ENCODE measurements around the gene BCAS3. TPM values are rescaled to one million over a fixed set of nuclear protein-coding genes. Genes with fewer than 3 reads are reported as not detected.

The BCAS3 gene
- total and polyA plus RNA-seq, 4 donors: 5.8 to 24.6 (median 10.1) TPM

DNA sequence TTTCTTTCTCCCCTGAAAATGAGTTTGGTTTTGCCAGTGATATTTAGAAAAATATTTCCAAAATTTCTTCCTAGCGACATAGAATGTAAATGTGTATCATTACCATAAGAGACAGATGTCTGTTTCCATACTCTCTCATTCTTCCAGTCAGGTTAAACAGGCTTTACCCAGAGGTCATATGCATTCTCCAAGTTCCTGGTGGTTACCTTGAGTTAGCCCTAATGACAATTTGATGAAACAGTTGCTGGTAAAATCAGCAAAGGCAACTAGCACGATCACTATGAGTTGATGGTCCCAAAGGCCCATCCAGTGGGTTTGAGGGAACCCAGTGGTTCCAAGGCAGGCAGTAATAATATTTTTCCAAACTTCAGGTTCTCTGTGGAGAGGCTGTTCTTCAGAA, 618.4 kb downstream of the BCAS3 start:
- 96% methylated on average over 2 of the region's 2 CpGs for WGBS
- DNase-seq (ENCODE audit: low spot score): no peak
- Histone ChIP-seq H3K27me3 (ENCODE audit: control insufficient read depth in 4 of 4, insufficient read depth in 4 of 4, low read length in 3 of 4) (no peaks in the 10 kb centered on the region), H3K9ac (ENCODE audit: low read depth in 1 of 2, low read length in 2 of 2) (no peak overlapping the region), H3K27ac (ENCODE audit: low read depth in 1 of 2, low read length in 2 of 2) (no peak overlapping the region), H3K4me1 (ENCODE audit: control insufficient read depth in 4 of 4, insufficient read depth in 4 of 4, low read length in 3 of 4) (no peaks in the 10 kb centered on the region), H3K9me3 (ENCODE audit: control insufficient read depth in 4 of 4, low read length in 3 of 4) (no peaks in the 10 kb centered on the region), H3K36me3 (ENCODE audit: control insufficient read depth in 4 of 4, insufficient read depth in 3 of 4, low read depth in 1 of 4, low read length in 3 of 4) (no peaks in the 10 kb centered on the region), H3K4me3 (ENCODE audit: low read depth in 1 of 3, low read length in 3 of 3) (no peak overlapping the region)
- TF ChIP-seq HNF4A (conservative IDR thresholded peaks at IDR 0.05): no peak
- TF ChIP-seq GABPA (IDR thresholded peaks at IDR 0.05 in 1 of 2, conservative IDR thresholded peaks at IDR 0.05 in 1 of 2): no peak
- no peak for TF ChIP-seq RAD21 (IDR thresholded peaks at IDR 0.05)

DNA sequence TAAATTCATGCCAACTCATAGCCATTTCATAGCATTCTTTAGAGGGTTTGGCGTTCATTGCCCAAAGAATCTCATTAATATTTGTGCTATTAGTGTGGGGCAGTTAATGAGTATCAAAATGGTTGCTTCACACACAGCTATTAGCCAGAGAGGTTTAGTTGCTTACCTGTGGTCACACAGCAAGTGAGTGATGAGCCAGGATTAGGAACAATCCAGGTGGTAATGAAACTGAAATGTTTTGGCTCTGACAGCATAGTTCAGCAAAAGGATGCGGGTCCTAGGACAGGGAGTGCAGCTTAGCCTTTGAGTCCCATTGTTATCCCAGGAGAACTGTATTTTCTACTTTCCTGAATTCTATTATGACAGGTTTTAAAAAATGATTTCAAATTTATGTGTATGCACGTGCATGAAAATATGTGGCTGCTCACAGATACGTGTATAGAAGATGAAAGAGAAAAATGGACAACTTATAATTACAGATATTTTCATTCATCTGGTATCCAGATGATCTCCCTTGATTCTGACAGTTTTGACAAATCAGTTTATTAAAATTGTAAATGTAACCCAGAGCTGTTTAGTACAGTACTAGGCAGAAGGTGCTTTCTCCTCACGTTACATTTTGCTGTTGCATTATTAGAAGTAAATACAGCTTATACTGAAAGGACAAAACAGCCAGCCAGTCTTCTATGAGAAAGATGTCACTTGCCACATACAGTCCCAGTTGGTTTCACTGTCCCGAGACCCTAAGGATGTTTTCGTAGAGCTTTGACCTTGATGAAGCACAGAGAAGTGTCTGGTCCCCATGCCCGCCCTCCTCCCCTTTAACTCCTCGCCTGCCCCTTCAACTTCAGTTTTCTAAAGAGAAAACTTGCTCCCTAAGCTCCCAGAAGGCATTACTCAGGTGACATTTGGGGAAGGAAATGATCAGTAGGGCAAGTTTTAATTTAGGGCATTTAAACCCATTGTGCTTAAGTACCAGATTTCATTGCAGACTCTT, 622.2 kb downstream of the BCAS3 start:
- H3K9ac ChIP-seq (ENCODE audit: low read depth in 1 of 2, low read length in 2 of 2): no peak overlapping the region
- no peak for TF ChIP-seq RAD21 (IDR thresholded peaks at IDR 0.05)
- TF ChIP-seq, protein P1, sequence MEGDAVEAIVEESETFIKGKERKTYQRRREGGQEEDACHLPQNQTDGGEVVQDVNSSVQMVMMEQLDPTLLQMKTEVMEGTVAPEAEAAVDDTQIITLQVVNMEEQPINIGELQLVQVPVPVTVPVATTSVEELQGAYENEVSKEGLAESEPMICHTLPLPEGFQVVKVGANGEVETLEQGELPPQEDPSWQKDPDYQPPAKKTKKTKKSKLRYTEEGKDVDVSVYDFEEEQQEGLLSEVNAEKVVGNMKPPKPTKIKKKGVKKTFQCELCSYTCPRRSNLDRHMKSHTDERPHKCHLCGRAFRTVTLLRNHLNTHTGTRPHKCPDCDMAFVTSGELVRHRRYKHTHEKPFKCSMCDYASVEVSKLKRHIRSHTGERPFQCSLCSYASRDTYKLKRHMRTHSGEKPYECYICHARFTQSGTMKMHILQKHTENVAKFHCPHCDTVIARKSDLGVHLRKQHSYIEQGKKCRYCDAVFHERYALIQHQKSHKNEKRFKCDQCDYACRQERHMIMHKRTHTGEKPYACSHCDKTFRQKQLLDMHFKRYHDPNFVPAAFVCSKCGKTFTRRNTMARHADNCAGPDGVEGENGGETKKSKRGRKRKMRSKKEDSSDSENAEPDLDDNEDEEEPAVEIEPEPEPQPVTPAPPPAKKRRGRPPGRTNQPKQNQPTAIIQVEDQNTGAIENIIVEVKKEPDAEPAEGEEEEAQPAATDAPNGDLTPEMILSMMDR (IDR thresholded peaks at IDR 0.05; ENCODE audit: low read depth, low read length, missing input control): no peak
- TF ChIP-seq TAF1 (conservative IDR thresholded peaks at IDR 0.05): no peak
- TF ChIP-seq EGR1 (IDR thresholded peaks at IDR 0.05; ENCODE audit: low read depth in 2 of 2): no peak
- TF ChIP-seq, protein P2, sequence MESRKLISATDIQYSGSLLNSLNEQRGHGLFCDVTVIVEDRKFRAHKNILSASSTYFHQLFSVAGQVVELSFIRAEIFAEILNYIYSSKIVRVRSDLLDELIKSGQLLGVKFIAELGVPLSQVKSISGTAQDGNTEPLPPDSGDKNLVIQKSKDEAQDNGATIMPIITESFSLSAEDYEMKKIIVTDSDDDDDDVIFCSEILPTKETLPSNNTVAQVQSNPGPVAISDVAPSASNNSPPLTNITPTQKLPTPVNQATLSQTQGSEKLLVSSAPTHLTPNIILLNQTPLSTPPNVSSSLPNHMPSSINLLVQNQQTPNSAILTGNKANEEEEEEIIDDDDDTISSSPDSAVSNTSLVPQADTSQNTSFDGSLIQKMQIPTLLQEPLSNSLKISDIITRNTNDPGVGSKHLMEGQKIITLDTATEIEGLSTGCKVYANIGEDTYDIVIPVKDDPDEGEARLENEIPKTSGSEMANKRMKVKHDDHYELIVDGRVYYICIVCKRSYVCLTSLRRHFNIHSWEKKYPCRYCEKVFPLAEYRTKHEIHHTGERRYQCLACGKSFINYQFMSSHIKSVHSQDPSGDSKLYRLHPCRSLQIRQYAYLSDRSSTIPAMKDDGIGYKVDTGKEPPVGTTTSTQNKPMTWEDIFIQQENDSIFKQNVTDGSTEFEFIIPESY (IDR thresholded peaks at IDR 0.05): no peak
- TF ChIP-seq FOXA1 (IDR thresholded peaks at IDR 0.05): no peak
- no peak for TF ChIP-seq HNF4G (IDR thresholded peaks at IDR 0.05)
- TF ChIP-seq JUND (IDR thresholded peaks at IDR 0.05): no peak
- no peaks in the 10 kb centered on the region for H3K9me3 ChIP-seq (ENCODE audit: control insufficient read depth in 4 of 4, low read length in 3 of 4)
- H3K27me3 ChIP-seq (ENCODE audit: control insufficient read depth in 4 of 4, insufficient read depth in 4 of 4, low read length in 3 of 4): no peaks in the 10 kb centered on the region
- 89% methylated on average over 9 of the region's 9 CpGs for WGBS
- H3K36me3 ChIP-seq (ENCODE audit: control insufficient read depth in 4 of 4, insufficient read depth in 3 of 4, low read depth in 1 of 4, low read length in 3 of 4): no peaks in the 10 kb centered on the region
- H3K4me3 ChIP-seq (ENCODE audit: low read depth in 1 of 3, low read length in 3 of 3): no peak overlapping the region
- DNase-seq (ENCODE audit: low spot score): no peak
- no peaks in the 10 kb centered on the region for H3K4me1 ChIP-seq (ENCODE audit: control insufficient read depth in 4 of 4, insufficient read depth in 4 of 4, low read length in 3 of 4)
- H3K27ac ChIP-seq (ENCODE audit: low read depth in 1 of 2, low read length in 2 of 2): no peak overlapping the region

DNA sequence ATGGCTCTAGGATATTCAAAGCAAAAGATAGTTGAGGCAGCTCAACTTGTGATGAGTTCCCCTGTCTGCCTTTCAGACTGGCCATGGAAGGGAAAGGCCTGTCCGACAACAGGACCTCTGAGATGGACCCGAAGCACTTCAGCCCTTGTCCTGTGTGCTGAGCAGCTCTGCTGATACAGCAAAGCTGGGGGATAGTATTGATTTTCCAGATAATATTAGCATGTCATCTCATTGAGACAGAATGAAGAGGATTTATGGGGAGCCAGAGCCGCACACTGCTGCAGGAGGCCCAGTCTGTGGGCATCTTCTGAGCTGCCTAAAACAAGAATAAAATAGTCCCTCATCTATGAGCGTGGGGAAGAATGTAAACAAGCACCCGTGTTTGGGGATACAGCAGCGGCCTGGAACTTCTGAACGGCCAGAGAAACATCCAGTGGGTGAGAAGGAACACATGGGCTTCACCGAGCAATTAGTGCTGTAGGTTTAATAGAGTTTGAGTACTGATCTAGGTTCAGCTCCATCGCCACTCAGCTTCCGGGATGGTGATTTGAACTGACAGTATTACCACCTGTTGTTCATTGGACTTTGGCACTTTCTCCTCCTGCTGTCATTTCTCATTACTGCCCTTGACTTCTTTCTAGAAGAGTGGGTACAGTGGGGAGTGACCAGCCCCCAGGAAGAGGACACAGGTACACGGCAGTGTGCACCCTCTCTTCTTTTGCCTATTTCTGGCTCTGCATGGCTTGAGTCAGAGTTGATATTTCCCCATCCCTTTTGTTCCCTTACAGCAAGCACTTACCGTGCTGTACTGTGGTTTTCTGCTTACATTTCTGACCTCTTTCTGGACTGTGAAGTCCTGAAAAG, 625.5 kb downstream of the BCAS3 start:
- Histone ChIP-seq H3K27ac (ENCODE audit: low read depth in 1 of 2, low read length in 2 of 2) (no peak overlapping the region), H3K36me3 (ENCODE audit: control insufficient read depth in 4 of 4, insufficient read depth in 3 of 4, low read depth in 1 of 4, low read length in 3 of 4) (no peaks in the 10 kb centered on the region), H3K4me1 (ENCODE audit: control insufficient read depth in 4 of 4, insufficient read depth in 4 of 4, low read length in 3 of 4) (no peaks in the 10 kb centered on the region), H3K4me3 (ENCODE audit: low read depth in 1 of 3, low read length in 3 of 3) (no peak overlapping the region), H3K9me3 (ENCODE audit: control insufficient read depth in 4 of 4, low read length in 3 of 4) (no peaks in the 10 kb centered on the region), H3K9ac (ENCODE audit: low read depth in 1 of 2, low read length in 2 of 2) (no peak overlapping the region), H3K27me3 (ENCODE audit: control insufficient read depth in 4 of 4, insufficient read depth in 4 of 4, low read length in 3 of 4) (no peaks in the 10 kb centered on the region)
- WGBS: 87% methylated on average over 12 of the region's 12 CpGs
- DNase-seq (ENCODE audit: low spot score): no peak
- no peak for TF ChIP-seq RAD21 (IDR thresholded peaks at IDR 0.05)
- TF ChIP-seq, protein P3, sequence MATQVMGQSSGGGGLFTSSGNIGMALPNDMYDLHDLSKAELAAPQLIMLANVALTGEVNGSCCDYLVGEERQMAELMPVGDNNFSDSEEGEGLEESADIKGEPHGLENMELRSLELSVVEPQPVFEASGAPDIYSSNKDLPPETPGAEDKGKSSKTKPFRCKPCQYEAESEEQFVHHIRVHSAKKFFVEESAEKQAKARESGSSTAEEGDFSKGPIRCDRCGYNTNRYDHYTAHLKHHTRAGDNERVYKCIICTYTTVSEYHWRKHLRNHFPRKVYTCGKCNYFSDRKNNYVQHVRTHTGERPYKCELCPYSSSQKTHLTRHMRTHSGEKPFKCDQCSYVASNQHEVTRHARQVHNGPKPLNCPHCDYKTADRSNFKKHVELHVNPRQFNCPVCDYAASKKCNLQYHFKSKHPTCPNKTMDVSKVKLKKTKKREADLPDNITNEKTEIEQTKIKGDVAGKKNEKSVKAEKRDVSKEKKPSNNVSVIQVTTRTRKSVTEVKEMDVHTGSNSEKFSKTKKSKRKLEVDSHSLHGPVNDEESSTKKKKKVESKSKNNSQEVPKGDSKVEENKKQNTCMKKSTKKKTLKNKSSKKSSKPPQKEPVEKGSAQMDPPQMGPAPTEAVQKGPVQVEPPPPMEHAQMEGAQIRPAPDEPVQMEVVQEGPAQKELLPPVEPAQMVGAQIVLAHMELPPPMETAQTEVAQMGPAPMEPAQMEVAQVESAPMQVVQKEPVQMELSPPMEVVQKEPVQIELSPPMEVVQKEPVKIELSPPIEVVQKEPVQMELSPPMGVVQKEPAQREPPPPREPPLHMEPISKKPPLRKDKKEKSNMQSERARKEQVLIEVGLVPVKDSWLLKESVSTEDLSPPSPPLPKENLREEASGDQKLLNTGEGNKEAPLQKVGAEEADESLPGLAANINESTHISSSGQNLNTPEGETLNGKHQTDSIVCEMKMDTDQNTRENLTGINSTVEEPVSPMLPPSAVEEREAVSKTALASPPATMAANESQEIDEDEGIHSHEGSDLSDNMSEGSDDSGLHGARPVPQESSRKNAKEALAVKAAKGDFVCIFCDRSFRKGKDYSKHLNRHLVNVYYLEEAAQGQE (IDR thresholded peaks at IDR 0.05): no peak
- no peak for TF ChIP-seq JUND (IDR thresholded peaks at IDR 0.05)
- no peak for TF ChIP-seq NR2F2 (IDR thresholded peaks at IDR 0.05)
- TF ChIP-seq SP1 (IDR thresholded peaks at IDR 0.05): no peak
- TF ChIP-seq, protein P2 (IDR thresholded peaks at IDR 0.05): no peak
- no peak for TF ChIP-seq RXRA (IDR thresholded peaks at IDR 0.05)
- TF ChIP-seq YY1 (IDR thresholded peaks at IDR 0.05): no peak
- no peak for TF ChIP-seq HNF4G (IDR thresholded peaks at IDR 0.05)
- TF ChIP-seq TAF1 (conservative IDR thresholded peaks at IDR 0.05): no peak
- no peak for TF ChIP-seq GABPA (IDR thresholded peaks at IDR 0.05 in 1 of 2, conservative IDR thresholded peaks at IDR 0.05 in 1 of 2)
